Spleen (tissue), 7 donors: ENCODE data around the gene KRT13.

ENCODE experiments used
- CTCF ChIP-seq, 11 experiments: fragments of 200-600 bp in 7 of 11; fragments of 450-650 bp in 4 of 11; sonication (generic) in 4 of 11; IDR thresholded peaks in 8 of 11; conservative IDR thresholded peaks in 3 of 11; 1 replicate in 7 of 11; 2 replicates in 4 of 11; pipeline versions ENCODE4 v1.4.0 to v1.8.0; 2016 to 2021; ENCODE audit warnings: antibody characterized with exemption in 11 of 11, inconsistent platforms in 4 of 11, mild to moderate bottlenecking in 1 of 11
- POLR2A ChIP-seq, 3 donors: fragments of 450-650 bp; IDR thresholded peaks; one replicate each; pipeline ENCODE4 v1.5.1; 2017; ENCODE audit warnings: antibody characterized with exemption in 3 of 3, mild to moderate bottlenecking in 1 of 3
- POLR2AphosphoS5 ChIP-seq, 3 donors: sonication (generic); formaldehyde crosslinking; IDR thresholded peaks; one replicate each; pipeline ENCODE4 v1.5.1; 2017; ENCODE audit warnings: antibody characterized with exemption in 3 of 3
- donor health status: DM: no; HTN: no; CAD: no; lungs with moderate emphysema.
- donor health status: DM: no; HTN: no; CAD: no.
- donor health status: DM: no; HTN: no; CAD: no.

- TF ChIP-seq CTCF (IDR thresholded peaks at IDR 0.05 in 8 of 11, conservative IDR thresholded peaks at IDR 0.05 in 3 of 11): no peak
- no peak for TF ChIP-seq POLR2AphosphoS5 (IDR thresholded peaks at IDR 0.05)
- TF ChIP-seq POLR2A (IDR thresholded peaks at IDR 0.05): no peak
Measured at GRCh38 chr17:41512546-41513167, 7.2 kb upstream of the KRT13 start.
